ENCODE measurements around the gene TNNT2.

DNA sequence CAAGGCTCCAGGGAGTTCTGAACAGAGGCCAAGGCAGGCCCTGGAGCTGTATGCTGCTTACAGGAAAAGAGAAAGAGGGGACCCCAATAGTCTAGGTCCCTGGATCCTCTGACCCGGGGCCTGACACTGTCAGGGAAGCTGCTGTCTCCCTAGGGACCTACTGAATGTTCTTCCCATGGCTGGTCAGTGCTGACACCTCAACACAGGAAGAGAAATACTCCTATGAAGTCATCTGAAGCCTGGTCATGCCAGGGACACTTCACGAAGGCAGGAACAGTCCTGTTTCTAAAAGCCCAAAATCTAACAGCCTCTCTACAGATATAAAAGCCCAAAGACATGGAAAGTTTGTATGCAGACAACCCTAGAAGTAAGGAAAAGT, 23.4 kb upstream of the TNNT2 start:
- TF ChIP-seq, protein P1, sequence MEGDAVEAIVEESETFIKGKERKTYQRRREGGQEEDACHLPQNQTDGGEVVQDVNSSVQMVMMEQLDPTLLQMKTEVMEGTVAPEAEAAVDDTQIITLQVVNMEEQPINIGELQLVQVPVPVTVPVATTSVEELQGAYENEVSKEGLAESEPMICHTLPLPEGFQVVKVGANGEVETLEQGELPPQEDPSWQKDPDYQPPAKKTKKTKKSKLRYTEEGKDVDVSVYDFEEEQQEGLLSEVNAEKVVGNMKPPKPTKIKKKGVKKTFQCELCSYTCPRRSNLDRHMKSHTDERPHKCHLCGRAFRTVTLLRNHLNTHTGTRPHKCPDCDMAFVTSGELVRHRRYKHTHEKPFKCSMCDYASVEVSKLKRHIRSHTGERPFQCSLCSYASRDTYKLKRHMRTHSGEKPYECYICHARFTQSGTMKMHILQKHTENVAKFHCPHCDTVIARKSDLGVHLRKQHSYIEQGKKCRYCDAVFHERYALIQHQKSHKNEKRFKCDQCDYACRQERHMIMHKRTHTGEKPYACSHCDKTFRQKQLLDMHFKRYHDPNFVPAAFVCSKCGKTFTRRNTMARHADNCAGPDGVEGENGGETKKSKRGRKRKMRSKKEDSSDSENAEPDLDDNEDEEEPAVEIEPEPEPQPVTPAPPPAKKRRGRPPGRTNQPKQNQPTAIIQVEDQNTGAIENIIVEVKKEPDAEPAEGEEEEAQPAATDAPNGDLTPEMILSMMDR (conservative IDR thresholded peaks at IDR 0.05; ENCODE audit: low read depth, low read length): no peak
- TF ChIP-seq MAFK (IDR thresholded peaks at IDR 0.05; ENCODE audit: low read depth, low read length) (no peak), RFX5 (IDR thresholded peaks at IDR 0.05; ENCODE audit: low read depth, low read length) (no peak), MXI1 (IDR thresholded peaks at IDR 0.05; ENCODE audit: borderline replicate concordance, low read depth, low read length) (no peak)

Data from IMR-90 (cell line).